Measurements from ENCODE around the gene FGFBP1. TPM values are rescaled to one million over a fixed set of nuclear protein-coding genes. Genes with fewer than 3 reads are reported as not detected.

Gene FGFBP1
- total RNA-seq = not detected
- long read RNA-seq = 0 reads

GRCh38 chr4:15938640-15939039 lies at the start of gene FGFBP1:
Gene FGFBP1, minus strand, starts transcription at chr4:15938740. Its CDS starts 2,108 bp downstream, at chr4:15936632.
- ATAC-seq = no peak
- DNase-seq = no peak
- intact Hi-C loops (cut with micrococcal nuclease) = no loop called here

- no peak for ATAC-seq
- DNase-seq = no peak
- intact Hi-C loops (cut with micrococcal nuclease) = no loop called here
Observed at GRCh38 chr4:15988222-15988621, 49.7 kb upstream of the FGFBP1 start.

- no peak for ATAC-seq
- no peak for DNase-seq
Observed at GRCh38 chr4:15986907-15987306, 48.4 kb upstream of the FGFBP1 start.

GRCh38 chr4:15983610-15984009 lies 45.1 kb upstream of the FGFBP1 start:
- intact Hi-C loops (cut with micrococcal nuclease) = no loop called here
- DNase-seq (no peak), ATAC-seq (no peak)

More at GRCh38 chr4:15986907-15987306, 48.4 kb upstream of the FGFBP1 start:
- intact Hi-C loops (cut with micrococcal nuclease) = no loop called here

GRCh38 chr4:15982842-15983524 lies 44.4 kb upstream of the FGFBP1 start:
- intact Hi-C loops (cut with micrococcal nuclease) = no loop called here
- DNase-seq (no peak), ATAC-seq (no peak)

GRCh38 chr4:15976456-15977447 lies 38.2 kb upstream of the FGFBP1 start:
- DNase-seq (no peak), ATAC-seq (peak; percentile 92)
- intact Hi-C loops (cut with micrococcal nuclease) = no loop called here

GRCh38 chr4:15971068-15971801 lies 32.7 kb upstream of the FGFBP1 start:
- DNase-seq (no peak), ATAC-seq (no peak)
- intact Hi-C loops (cut with micrococcal nuclease) = no loop called here

- intact Hi-C loops (cut with micrococcal nuclease) = no loop called here
- ATAC-seq (no peak), DNase-seq (no peak)
Observed at GRCh38 chr4:15968551-15969300, 30.2 kb upstream of the FGFBP1 start.

- DNase-seq (no peak), ATAC-seq (no peak)
- intact Hi-C loops (cut with micrococcal nuclease) = no loop called here
Observed at GRCh38 chr4:15965325-15965724, 26.8 kb upstream of the FGFBP1 start.

GRCh38 chr4:15964159-15964558 lies 25.6 kb upstream of the FGFBP1 start:
- DNase-seq (no peak), ATAC-seq (no peak)
- intact Hi-C loops (cut with micrococcal nuclease) = no loop called here

- no peak for DNase-seq
- ATAC-seq = peak; percentile 26
- intact Hi-C loops (cut with micrococcal nuclease) = no loop called here
Observed at GRCh38 chr4:15963576-15963975, 25.0 kb upstream of the FGFBP1 start.

- DNase-seq (peak; percentile 57), ATAC-seq (peak; percentile 81)
- intact Hi-C loops (cut with micrococcal nuclease) = no loop called here
Observed at GRCh38 chr4:15963001-15963451, 24.5 kb upstream of the FGFBP1 start, which contains the start of gene FGFBP2. Gene FGFBP2, minus strand, starts transcription at chr4:15963175. Its CDS starts 46 bp downstream, at chr4:15963129.

GRCh38 chr4:15961781-15962510 lies 23.4 kb upstream of the FGFBP1 start:
- intact Hi-C loops (cut with micrococcal nuclease) = no loop called here

GRCh38 chr4:15958562-15958961 lies 20.0 kb upstream of the FGFBP1 start:
- intact Hi-C loops (cut with micrococcal nuclease) = loop anchor here (10.0 kb wide), 1 partner anchor 224 kb away; no protein-coding TSS in a partner anchor
- DNase-seq (no peak), ATAC-seq (no peak)

More at GRCh38 chr4:15961781-15962510, 23.4 kb upstream of the FGFBP1 start:
- ATAC-seq = peak; percentile 67
- no peak for DNase-seq

- peak; percentile 89 for ATAC-seq
- intact Hi-C loops (cut with micrococcal nuclease) = loop anchor here (10.0 kb wide), 1 partner anchor 222 kb away; no protein-coding TSS in a partner anchor
- DNase-seq = peak; percentile 75
Observed at GRCh38 chr4:15956179-15956850, 17.8 kb upstream of the FGFBP1 start.

- no peak for DNase-seq
- ATAC-seq = no peak
- intact Hi-C loops (cut with micrococcal nuclease) = loop anchor here (10.0 kb wide), 1 partner anchor 221 kb away; no protein-coding TSS in a partner anchor
Observed at GRCh38 chr4:15955670-15956069, 17.1 kb upstream of the FGFBP1 start.

GRCh38 chr4:15953625-15954024 lies 15.1 kb upstream of the FGFBP1 start:
- no peak for ATAC-seq
- intact Hi-C loops (cut with micrococcal nuclease) = loop anchor here (10.0 kb wide), 1 partner anchor 219 kb away; no protein-coding TSS in a partner anchor
- DNase-seq = no peak
